CD4-positive, alpha-beta T cell treated with Interleukin-6 at 100 ng/mL for 8 hours (primary cell): ENCODE measurements around the gene NDUFAF5.

Experiments used
- DNase-seq: peaks from one replicate; pipeline ENCODE4 v3.0.0-alpha.2; 2020; ENCODE audit warnings: mixed read lengths, low spot score

NDUFAF5 gene

DNA sequence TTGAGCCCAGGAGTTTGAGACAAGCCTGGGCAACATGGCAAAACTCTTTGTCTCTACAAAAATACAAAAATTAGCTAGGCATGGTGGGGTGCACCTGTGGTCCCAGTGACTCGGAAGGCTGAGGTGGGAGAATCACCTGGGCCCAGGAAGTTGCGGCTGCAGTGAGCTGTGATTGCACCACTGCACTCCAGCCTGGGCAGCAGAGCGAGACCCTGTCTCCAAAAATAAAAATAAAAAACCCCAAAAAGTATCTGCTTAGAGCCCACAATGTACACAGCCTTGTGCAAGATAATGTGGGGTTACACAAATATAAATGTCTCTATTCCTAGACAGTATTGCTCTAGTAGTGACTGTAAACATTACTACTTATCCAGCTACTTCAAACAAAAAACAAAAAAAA lies 6.0 kb upstream of the NDUFAF5 start:
- no peak for DNase-seq

DNA sequence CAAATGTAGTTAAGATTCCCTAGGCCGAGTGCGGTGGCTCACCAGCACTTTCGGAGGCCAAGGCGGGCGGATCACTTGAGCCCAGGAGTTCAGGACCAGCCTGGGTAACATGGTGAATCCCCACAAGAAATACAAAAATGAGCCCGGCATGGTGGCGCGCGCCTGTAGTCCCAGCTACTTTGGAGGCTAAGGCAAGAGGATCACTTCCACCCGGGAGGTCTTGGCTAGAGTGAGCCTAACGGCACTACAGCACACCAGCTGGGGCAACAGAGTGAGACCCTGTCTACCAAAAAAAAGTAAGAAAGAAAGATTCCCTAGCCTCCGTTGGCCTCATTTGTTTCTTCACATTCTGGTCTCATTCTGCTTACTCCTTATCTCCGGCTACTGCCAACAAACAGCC lies 1.3 kb upstream of the NDUFAF5 start:
- DNase-seq, result no peak

DNA sequence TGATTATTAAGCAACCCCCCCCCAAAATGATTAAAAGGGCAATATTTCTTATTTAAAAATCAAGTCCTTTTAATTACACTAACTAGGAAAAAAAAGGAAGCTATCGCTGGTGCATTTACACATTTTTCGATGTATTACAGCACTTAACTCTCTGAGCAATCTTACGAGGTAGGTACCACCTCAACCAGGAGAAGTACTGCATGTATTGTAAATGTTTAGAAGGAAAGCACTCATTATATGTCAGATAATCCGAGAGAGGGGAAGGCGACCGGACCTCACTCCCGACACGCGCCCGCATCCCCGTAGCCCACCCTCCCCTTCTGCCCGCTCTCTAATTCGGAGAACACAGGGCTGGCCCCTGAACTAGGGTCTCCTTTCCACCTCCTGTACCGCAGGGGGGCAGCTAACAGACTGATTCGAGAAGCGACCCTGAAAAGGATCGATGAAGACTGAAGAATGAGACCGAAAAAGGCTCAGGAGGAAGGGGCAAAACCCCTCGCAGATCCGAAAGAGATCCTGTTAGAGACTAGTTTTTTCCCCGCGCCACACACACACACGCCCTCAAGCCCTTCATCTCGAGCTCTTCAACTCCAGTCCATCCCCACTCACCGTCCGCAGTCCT lies 446 bp upstream of the NDUFAF5 start:
- DNase-seq, result peak; percentile 6

DNA sequence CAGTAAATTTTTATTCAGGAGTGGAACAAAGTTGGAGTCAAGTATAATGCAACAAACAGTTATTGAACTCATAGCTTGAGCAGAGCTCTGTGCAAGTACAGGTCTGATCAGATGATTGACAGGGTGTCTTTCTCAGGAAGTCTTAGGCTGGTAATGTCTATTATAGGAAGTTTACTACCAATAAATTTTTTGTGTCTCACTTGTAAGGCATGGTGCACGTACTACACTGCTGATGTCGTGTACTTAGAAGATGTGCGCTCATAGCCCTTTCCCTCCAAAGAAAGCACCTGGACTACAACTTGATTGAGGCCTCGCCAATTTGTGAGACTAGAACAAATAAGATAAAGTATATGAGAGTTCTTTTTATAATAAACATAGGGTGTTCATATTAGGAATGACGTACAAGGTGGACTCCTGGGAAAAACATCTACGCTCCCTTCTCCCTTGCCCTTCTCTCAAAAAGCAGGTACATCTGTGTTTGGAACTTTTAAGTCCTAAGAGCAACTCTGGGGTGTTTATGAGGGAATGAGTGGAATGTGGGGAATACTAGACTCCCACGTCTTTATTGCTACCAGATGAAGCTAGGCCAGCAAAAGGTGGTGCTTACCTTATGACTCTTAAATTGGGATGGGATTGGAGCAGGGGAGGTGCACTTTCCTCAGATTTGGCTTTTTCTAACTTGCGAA lies 1.5 kb downstream of the NDUFAF5 start:
- no peak for DNase-seq

DNA sequence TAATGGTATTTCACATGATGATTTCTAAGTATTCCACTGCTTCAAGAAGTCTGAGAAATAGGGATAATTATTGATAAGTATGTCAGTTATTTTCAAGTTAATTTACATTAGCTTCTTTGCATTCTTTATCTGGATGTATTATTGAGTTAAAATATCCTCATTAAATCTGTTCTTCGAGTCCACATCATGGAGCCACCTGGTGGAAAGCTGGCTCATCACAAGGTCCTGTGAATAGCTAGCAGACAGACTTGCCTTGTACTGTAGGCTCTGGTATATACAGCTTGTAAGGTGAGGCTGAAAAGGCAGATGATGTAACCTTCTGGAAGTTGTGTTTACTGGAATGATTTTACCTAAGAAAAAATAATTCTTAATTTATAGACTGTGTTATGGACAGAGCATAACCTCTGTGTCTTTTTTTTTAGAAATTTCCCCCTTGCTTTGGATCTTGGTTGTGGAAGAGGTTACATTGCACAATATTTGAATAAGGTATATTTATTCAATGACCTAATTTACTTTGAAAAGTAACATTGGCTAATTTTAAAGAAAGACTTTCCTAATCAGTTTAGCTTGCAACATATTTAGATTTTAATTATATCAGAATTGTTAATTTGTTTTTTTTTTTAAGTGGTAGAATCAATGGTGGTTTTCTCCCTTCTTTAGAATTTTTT lies 3.5 kb downstream of the NDUFAF5 start:
- peak; percentile 24 for DNase-seq

DNA sequence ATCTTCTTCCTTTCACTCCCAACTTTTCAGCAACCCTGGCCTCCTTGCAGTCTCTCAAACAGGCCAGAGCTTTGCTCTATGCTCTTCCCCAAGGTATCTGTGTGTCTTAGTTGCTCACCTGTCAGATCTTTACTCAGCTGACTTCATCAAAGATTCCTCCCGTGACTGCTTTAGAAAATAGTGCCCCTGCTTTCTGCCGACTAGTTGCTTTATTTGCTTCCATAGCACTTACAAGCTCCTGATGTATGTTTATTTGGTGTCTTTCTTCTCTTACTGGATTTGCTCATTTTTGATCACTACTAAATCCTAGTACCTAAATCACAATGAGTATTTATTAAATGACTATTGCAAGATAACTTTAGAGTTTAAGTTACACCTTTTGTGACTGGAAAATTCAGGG lies 5.9 kb downstream of the NDUFAF5 start:
- no peak for DNase-seq

DNA sequence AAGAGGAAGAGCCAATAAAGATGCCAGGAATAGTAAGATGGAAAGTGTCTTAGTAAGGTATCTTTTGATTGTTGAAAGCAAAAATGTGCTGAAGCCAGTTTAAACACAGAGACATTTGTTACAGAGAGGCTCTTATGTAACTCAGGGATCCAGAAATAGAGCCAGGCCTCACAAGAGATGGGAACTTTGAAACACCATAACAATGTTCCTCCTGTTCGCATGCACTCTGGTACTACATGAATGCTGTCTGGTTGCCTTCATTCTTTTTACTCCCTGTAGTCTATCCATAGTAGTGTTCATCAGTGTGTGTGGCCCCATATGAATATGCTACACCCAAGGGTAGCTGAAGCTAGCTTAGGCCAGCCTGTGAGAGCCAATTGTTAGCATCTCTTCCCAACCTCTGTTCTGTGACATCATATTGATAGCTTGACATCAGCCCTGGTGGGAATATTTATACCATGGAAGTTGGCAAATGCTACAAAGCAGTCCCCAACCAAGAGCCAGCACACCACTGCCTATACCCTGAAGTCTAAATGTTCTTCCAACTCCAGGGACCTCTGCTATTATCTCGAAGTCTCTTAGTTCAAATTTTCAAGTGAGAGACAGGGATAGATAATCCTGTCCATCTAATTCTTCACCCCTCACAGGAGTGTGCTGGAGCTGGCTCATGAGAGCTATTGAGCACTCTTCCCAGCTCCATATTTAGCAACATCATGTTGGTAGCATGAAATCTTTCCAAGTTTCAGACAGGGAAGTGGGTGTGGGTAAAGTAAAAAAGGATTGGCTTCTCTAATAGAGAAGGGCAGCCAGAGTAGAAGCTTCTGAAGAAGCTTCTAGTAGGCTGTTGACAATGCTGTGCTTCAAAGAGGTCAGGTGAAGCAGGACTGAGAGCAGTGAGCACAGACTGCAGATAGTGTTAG lies 7.0 kb downstream of the NDUFAF5 start:
- DNase-seq, result no peak

DNA sequence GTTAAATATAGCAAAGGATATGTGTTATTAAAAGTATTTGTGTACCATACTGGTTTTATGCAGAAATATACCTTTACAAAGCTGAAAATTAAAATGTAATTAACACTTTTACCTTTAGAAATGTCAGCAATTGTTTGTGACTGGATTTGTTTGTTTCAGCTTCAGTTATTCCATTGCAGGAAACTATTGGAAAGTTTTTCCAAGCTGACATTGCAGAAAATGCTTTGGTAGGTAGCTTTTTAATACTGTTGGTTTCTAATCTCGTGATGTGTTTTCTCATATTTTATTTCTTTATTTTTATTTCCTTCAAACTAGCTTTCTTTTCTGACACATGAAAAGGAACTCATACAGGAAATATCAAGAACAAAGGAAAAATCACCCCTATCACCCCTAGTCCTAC lies 8.2 kb downstream of the NDUFAF5 start:
- no peak for DNase-seq

DNA sequence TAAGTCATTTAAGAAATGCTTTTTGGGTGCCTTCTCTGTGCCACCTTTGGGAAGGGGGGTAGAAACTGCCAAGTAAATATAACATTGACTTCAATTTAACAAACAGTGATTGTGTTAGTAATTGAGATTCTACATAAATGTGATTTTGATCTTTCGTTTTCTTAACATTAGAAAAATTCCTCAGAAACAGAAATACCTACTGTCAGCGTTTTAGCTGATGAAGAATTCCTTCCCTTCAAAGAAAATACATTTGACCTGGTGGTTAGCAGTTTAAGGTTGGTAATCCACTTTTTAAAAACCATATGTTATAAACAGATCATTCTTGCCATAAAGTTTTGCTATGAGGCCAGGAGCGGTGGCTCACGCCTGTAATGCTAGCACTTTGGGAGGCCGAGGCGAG lies 9.8 kb downstream of the NDUFAF5 start:
- no peak for DNase-seq

DNA sequence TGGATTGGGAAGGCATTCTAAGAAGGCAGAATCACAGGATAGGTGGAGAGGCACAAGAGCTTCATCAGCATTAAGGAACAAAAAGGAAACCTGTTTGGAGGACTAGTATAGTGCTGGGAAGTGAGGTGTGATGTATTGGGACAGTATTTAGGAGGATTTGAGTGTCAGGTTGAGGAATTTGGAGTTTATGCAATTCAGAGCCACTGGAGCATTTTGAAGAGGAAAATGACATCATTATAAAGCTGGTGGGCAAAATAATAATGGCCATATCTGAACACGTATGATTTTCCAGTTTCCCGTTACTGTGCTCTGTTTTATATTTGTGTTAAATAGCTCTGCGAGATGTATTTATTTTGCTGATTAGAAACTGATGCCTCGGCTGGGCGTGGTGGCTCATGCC lies 14.2 kb downstream of the NDUFAF5 start:
- DNase-seq, result no peak

DNA sequence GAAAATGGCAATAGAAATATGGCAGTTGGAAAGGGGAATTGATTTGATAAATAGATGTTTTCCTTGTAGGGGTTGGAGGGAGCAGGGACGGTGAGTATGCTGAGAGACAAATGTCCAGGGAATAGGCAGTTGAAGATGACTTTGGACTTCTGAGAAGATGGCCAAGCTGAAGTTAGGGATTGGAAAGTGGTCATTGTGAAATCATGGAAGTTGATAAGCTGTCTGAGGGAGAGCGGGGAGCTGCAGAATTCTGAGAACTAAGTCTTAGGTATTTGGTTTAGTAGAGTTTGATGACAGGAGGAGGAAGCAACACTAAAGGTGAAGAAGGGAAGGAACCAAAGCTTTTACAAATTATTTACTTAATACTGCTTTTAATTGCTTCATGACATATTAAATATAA lies 15.1 kb downstream of the NDUFAF5 start:
- no peak for DNase-seq

DNA sequence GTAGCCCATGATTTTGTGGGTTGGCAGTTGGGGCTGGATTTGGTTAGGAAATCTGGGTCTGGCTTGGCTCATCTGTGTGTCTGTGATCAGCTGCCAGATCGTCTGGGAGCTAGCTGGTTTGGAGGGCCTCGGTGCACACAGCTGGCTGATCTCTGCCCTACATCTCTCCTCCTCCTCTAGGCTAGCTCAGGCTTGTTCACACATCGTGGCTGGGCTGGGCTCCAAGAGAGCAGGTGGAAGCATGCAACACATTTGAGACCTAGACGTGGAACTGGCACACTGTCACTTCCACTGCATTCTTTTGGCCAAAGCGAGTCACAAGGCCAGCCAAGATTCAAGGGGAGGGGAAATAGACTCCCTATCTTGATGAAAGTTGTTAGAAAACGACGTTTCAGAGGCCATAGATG lies 15.9 kb downstream of the NDUFAF5 start:
- no peak for DNase-seq

DNA sequence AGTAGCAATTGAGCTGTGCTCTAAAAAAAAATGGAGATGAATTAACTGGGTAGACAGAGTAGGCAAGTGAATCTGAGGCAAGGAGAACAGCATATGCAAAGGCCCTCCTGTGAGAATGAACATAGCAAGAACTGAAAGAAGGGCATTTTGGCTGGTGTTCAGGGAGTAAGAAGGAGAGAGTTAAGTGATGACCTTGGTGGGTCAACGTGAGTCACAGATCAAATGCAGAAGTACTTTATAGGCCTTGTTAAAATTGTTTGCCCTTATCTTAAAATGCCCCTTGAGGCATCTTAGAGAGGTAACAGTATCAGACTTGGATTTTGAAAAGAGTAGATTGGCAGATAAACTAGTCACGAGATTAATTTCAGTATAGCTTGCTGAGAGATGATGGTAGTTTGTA lies 24.5 kb downstream of the NDUFAF5 start:
- no peak for DNase-seq

DNA sequence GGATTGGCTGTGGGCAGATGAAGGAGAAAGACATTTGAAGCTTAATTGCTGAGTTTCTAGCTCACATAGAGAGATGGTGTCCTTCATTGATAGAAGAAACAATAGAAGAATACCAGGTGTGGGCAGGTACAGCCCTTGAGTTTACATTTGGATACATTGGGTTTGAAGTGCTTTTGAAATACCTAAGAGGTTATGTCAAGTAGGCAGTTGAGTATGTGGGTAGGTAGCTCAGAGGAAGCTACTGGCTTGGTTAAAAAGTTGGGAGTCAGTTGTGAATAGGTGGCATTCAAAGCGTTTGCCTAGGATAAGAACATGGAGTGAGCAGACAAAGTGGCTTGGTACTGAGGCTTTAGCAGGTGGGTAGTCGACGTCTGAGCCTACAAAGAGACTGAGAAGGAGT lies 25.0 kb downstream of the NDUFAF5 start:
- DNase-seq, result no peak

DNA sequence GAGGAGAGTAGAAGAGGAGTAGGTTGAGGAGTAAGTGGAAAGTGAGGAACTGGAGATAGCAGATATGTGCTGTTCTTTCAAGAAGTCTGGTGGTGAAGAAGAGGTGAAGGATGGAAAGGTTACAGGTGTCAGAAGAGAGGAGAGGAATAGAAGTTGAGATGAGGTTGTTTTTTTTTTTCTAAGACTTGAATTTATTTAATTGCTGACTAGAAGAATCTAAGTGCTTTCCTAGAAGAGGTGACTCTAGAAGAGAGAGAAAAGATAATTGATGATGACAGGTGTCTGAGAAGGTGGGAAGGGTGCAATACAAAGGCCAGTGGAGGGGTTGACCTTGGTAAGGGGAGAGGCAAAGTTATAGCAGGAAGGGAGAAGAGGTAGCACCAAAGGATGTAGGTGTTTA lies 25.6 kb downstream of the NDUFAF5 start:
- no peak for DNase-seq

DNA sequence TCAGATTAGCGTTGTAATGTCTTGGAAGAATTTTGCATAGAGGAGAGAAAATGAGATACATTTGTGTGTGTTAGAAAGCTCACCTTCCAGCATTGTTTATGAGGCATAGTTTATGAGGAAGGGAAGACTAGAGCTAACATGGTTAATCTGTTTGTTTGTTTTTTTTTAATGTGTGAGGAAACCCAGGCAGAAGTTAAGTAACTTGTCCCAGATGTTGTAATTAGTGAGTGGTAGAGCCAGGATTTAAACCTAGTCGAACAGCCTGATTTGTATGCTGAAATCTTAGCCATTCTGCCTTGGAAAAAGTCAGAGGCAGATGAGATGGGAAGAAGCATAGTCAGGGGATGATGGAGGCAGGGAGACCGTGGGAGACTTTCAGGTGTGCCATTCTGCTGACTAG lies 29.1 kb downstream of the NDUFAF5 start:
- DNase-seq, result no peak

DNA sequence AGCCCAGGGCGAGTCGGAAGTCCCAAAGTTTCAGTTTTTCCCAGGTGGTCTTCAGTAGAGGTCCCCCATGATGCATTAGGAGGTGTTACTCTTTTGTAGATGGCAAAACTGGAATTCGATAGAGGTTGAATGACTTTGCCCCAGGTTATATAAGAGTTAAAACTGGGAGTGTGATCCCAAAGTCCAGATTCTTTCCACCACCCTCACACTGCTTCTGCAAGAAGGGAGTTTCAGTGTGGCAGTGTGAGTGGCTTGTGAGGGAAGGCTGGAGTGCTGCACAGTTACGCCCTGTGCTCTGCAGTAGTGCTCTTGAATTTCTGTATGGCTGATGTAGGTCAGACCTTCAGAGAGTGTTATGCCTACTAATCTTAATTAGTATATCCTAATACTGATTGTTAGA lies 29.8 kb downstream of the NDUFAF5 start:
- DNase-seq, result no peak

DNA sequence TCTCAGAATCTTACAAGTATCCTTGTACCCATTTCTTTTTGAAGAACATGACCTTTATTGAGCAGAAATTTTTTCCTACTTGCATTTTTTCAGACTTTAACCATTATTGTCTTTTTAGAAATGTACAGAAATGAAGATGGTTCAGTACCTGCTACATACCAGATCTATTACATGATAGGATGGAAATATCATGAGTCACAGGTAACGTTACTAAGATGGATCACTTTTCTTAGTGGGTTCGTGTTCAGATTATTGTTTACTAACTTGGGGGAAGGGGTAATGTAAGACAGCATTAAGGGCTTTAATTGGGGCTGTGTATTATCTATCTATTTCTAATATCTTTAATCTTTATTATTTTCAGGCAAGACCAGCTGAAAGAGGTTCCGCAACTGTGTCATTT lies 31.9 kb downstream of the NDUFAF5 start:
- no peak for DNase-seq

DNA sequence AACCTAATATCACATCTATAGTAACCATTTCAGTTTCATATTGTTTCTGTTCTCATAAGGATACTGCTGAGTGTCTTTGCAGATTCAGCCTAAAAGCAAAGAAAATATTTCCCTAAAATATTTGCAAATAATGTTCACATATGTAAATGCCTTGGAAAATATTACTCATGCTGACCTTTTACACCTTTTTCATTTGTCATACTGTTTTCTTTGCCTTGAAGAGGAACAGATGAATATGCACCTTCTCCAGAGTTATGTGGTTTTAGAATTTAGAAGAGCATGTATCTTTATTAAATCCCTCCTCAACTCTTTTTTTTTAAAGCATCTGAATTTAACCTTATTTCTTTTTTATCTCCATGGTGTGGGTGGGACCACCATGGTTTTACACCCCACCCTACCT lies 32.5 kb downstream of the NDUFAF5 start:
- DNase-seq, result no peak

DNA sequence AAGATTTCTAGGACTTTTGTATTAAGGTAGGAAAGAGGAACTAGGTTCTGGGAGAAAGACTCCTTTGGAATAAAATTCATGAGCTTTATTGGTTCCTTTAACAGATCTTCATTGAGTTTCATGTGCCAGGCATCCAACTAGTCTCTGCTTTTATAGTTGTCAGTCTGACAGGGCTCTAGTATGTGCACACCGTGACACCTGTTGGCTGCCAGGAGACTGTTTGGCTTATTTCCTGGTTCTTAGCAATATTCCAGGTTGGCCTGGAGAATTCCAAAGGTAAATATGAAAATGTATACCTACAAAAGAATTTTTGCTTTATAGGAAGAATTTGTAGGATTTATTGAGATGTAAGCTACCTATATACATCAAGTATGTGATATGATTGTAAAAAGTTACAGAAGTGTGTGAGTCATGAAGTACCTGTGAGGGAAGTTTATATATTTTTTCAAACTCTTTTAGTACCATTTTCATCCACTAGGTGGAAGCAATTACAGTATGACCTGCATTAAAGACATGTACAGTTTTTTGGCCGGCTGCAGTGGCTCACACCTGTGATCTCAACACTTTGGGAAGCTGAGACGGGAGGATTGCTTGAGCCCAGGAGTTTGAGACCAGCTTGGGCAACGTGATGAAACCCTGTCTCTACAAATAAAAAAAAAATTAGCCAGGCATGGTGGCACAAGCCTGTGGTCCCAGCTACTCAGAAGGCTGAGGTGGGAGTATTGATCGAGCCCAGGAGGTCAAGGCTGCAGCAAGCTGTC lies 35.2 kb downstream of the NDUFAF5 start:
- peak; percentile 25 for DNase-seq

DNA sequence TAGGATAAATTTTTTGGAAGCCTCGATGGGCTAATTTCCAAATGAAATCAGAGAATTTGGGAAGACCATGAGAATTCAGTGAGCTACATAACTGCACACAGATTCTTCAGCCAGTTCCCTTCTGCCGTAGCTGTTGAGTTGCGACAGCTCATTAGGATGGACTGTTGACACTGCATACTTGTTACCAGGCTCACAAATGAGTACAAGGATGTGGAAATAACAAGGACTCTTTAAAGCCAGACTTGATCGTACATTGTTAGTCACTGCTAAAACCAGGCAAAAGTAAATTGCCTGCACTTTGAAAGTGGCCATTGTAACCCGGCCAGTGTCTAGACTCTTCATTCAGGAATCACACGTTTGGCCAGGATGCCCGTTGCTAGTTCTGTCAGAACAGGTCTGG lies 37.0 kb downstream of the NDUFAF5 start:
- DNase-seq, result no peak

DNA sequence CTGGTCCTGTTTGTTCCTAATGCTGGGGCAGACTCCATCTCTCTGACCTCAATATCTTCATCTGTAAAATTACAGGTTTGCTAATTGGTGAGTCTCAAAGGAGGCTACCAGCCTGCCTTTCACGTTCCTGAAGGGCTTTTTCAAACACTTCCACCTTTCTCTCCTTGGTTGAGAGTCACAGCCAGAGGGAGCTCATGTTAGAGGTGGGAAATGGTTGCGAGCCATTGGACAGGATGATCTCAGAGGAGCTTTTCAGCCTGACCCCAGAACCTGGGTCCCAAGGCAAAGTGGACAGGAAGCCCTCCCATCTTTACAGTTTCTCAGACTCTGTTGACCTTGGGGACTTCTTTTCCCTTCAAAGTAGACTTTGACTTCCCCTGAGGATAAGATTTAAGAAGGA lies 37.6 kb downstream of the NDUFAF5 start:
- DNase-seq, result no peak
